ENCODE results near the gene OR10H4.
A peak's percentile ranks its signal among the peaks of the same experiment; 100 is the strongest.
"Not testable (repeated sequence)": the region's sequence is repeated elsewhere in the genome, so short reads cannot be mapped to it uniquely, and the experiment has no call there.

The OR10H4 gene

GRCh38 chr19:15945301-15945700 lies 3.5 kb upstream of the OR10H4 start:
- no peak for DNase-seq

- DNase-seq: no peak
Observed at GRCh38 chr19:15954820-15955219, 6.0 kb downstream of the OR10H4 start.

GRCh38 chr19:15962319-15962718 lies 13.5 kb downstream of the OR10H4 start:
- no peak for DNase-seq

- no peak for DNase-seq
Observed at GRCh38 chr19:15964231-15964630, 15.4 kb downstream of the OR10H4 start.

- DNase-seq: no peak
Observed at GRCh38 chr19:15971224-15971780, 22.5 kb downstream of the OR10H4 start.

- not testable (repeated sequence) for DNase-seq
Observed at GRCh38 chr19:15972043-15972442, 23.2 kb downstream of the OR10H4 start.

- DNase-seq: no peak
Observed at GRCh38 chr19:15974856-15975255, 26.0 kb downstream of the OR10H4 start.

- peak; percentile 16 for DNase-seq
Observed at GRCh38 chr19:15976836-15977689, 28.3 kb downstream of the OR10H4 start.

- DNase-seq: no peak
Observed at GRCh38 chr19:15977690-15978089, 28.9 kb downstream of the OR10H4 start.

GRCh38 chr19:15979293-15979692 lies 30.5 kb downstream of the OR10H4 start:
- no peak for DNase-seq

- not testable (repeated sequence) for DNase-seq
Observed at GRCh38 chr19:15985831-15986230, 37.0 kb downstream of the OR10H4 start.

- no peak for DNase-seq
Observed at GRCh38 chr19:15986701-15987100, 37.9 kb downstream of the OR10H4 start.

GRCh38 chr19:15989889-15990288 lies 41.1 kb downstream of the OR10H4 start:
- DNase-seq: no peak

- no peak for DNase-seq
Observed at GRCh38 chr19:15991602-15992001, 42.8 kb downstream of the OR10H4 start.

- no peak for DNase-seq
Observed at GRCh38 chr19:15992014-15992413, 43.2 kb downstream of the OR10H4 start.

GRCh38 chr19:15995536-15995935 lies 46.7 kb downstream of the OR10H4 start:
- DNase-seq: no peak

- no peak for DNase-seq
Observed at GRCh38 chr19:15998166-15998565, 49.4 kb downstream of the OR10H4 start.

Measured in NCI-H526 treated with DMSO at 0.1 percent for 48 hours (cell line).